Testis (tissue), 2 donors: ENCODE data around the gene SMIM15.

Source experiments
- POLR2A ChIP-seq: fragments of 450-650 bp; IDR thresholded peaks from one replicate; pipeline ENCODE4 v1.6.1; 2017; ENCODE audit warnings: antibody characterized with exemption, mild to moderate bottlenecking, moderate library complexity
- TF ChIP-seq, protein P1 (sequence below), 3 experiments: fragments of 450-650 bp in 2 of 3; fragments of 200-600 bp in 1 of 3; sonication (generic) in 1 of 3; IDR thresholded peaks; one replicate each; pipeline ENCODE4 v1.5.1; 2016 to 2019; ENCODE audit warnings: antibody characterized with exemption in 3 of 3, mild to moderate bottlenecking in 2 of 3, moderate library complexity in 1 of 3

DNA sequence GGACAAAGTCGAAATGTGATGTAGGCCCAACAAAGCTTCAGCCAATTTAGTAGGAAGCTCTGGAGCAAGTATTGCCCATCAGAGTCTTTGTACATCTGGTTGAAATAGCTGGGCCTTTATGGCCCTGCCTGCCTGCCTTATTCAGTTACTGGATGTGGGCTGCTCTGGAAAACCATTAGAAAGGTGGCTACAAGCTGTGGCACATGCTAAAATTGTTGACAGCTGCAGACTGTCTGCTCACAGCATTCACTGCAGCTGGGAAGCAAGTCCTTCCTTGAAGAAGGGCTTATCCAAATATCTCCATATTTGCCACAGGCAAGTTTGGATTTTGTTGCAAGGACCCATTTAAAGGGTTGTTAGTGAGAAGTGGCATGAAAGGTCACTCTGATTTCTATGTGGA lies 24.4 kb downstream of the SMIM15 start:
- TF ChIP-seq, protein P1, sequence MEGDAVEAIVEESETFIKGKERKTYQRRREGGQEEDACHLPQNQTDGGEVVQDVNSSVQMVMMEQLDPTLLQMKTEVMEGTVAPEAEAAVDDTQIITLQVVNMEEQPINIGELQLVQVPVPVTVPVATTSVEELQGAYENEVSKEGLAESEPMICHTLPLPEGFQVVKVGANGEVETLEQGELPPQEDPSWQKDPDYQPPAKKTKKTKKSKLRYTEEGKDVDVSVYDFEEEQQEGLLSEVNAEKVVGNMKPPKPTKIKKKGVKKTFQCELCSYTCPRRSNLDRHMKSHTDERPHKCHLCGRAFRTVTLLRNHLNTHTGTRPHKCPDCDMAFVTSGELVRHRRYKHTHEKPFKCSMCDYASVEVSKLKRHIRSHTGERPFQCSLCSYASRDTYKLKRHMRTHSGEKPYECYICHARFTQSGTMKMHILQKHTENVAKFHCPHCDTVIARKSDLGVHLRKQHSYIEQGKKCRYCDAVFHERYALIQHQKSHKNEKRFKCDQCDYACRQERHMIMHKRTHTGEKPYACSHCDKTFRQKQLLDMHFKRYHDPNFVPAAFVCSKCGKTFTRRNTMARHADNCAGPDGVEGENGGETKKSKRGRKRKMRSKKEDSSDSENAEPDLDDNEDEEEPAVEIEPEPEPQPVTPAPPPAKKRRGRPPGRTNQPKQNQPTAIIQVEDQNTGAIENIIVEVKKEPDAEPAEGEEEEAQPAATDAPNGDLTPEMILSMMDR (IDR thresholded peaks at IDR 0.05) = no peak
- TF ChIP-seq POLR2A = no peak
